HG02798 (cell line): Measurements from ENCODE around the gene CHRNB2.

Experiments used
- ATAC-seq: cut with Tn5 transposase; IDR thresholded peaks from one replicate; pipeline ENCODE4 v1.9.1; 2021; ENCODE audit warnings: mild to moderate bottlenecking; ENCODE audit not compliant: unreplicated experiment, poor library complexity

Gene CHRNB2

DNA sequence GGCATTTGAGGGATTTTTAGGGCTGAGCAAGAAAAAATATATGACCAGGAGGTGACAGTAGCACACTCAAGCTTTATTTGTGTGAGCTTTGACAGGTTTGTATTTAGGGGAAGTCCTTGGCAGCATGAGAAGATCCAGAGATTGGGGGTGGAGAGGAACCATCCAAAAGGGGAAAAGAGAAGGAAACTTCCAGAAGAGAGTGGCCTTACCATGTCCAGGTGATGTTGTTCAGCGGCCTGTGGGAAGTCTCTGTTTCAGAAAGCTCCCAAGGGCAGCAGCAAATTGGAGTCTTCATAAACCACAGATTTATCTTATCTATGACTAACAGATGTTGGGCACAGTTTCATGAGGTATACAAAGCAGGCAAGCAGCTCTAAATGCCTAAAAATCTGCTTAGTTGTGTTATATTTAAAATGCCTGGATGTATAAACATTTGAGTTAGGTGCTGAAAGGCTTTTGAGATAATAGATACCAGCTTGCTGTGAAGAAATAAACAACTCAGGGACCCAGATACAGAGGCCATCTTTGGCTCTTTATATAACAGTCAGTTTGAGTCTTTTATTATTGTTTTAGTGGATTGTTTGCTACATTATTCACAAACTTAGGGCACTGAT, 61.6 kb downstream of the CHRNB2 start:
- ATAC-seq: no peak
